ENCODE data around the gene ZNF469. TPM values are rescaled to one million over a fixed set of nuclear protein-coding genes. Genes with fewer than 3 reads are reported as not detected.

The ZNF469 gene
- polyA plus RNA-seq, 1 donor from 2014 or later: not detected

DNA sequence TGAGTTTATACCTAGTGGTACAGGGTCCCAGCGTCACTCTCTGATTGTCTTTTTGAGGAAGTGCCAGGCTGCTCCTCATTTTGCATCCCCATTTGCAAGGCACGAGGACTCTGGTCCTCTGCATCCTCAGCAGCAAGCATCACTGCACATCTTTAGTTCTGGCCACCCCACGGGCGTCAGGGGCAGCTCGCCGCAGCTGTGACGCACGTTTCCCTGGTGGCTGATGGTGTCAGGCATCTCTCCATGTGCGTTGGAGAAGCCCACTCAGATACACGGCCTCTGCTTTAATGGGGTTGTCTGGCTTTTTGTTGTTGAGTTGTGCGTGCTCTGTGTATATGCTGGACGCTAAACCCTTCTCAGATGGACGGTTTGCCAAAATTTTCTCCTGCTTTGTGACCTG is 45.2 kb upstream of the ZNF469 start:
- TF ChIP-seq, protein P1, sequence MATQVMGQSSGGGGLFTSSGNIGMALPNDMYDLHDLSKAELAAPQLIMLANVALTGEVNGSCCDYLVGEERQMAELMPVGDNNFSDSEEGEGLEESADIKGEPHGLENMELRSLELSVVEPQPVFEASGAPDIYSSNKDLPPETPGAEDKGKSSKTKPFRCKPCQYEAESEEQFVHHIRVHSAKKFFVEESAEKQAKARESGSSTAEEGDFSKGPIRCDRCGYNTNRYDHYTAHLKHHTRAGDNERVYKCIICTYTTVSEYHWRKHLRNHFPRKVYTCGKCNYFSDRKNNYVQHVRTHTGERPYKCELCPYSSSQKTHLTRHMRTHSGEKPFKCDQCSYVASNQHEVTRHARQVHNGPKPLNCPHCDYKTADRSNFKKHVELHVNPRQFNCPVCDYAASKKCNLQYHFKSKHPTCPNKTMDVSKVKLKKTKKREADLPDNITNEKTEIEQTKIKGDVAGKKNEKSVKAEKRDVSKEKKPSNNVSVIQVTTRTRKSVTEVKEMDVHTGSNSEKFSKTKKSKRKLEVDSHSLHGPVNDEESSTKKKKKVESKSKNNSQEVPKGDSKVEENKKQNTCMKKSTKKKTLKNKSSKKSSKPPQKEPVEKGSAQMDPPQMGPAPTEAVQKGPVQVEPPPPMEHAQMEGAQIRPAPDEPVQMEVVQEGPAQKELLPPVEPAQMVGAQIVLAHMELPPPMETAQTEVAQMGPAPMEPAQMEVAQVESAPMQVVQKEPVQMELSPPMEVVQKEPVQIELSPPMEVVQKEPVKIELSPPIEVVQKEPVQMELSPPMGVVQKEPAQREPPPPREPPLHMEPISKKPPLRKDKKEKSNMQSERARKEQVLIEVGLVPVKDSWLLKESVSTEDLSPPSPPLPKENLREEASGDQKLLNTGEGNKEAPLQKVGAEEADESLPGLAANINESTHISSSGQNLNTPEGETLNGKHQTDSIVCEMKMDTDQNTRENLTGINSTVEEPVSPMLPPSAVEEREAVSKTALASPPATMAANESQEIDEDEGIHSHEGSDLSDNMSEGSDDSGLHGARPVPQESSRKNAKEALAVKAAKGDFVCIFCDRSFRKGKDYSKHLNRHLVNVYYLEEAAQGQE (IDR thresholded peaks at IDR 0.05; ENCODE audit: borderline replicate concordance): no peak
- TF ChIP-seq RAD21 (conservative IDR thresholded peaks at IDR 0.05): no peak
- TF ChIP-seq MXI1 (conservative IDR thresholded peaks at IDR 0.05; ENCODE audit: poor library complexity, severe bottlenecking): no peak
- no peak for TF ChIP-seq TAF1 (IDR thresholded peaks at IDR 0.05; ENCODE audit: low read depth)
- no peak for TF ChIP-seq EP300 (conservative IDR thresholded peaks at IDR 0.05; ENCODE audit: poor library complexity, severe bottlenecking)
- TF ChIP-seq SMC3 (conservative IDR thresholded peaks at IDR 0.05; ENCODE audit: poor library complexity): no peak
- TF ChIP-seq EZH2 (IDR thresholded peaks at IDR 0.05; ENCODE audit: borderline replicate concordance, insufficient read depth, low read length, poor library complexity, severe bottlenecking): no peak
- no peak for TF ChIP-seq POLR2AphosphoS5 (IDR thresholded peaks at IDR 0.05)
- TF ChIP-seq, protein P2, sequence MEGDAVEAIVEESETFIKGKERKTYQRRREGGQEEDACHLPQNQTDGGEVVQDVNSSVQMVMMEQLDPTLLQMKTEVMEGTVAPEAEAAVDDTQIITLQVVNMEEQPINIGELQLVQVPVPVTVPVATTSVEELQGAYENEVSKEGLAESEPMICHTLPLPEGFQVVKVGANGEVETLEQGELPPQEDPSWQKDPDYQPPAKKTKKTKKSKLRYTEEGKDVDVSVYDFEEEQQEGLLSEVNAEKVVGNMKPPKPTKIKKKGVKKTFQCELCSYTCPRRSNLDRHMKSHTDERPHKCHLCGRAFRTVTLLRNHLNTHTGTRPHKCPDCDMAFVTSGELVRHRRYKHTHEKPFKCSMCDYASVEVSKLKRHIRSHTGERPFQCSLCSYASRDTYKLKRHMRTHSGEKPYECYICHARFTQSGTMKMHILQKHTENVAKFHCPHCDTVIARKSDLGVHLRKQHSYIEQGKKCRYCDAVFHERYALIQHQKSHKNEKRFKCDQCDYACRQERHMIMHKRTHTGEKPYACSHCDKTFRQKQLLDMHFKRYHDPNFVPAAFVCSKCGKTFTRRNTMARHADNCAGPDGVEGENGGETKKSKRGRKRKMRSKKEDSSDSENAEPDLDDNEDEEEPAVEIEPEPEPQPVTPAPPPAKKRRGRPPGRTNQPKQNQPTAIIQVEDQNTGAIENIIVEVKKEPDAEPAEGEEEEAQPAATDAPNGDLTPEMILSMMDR (IDR thresholded peaks at IDR 0.05; ENCODE audit: poor library complexity, severe bottlenecking): no peak
- Histone ChIP-seq H3K27ac (ENCODE audit: low read length) (no peak overlapping the region), H3K9me2 (ENCODE audit: insufficient read depth, low read length) (no peaks in the 10 kb centered on the region), H3F3A (ENCODE audit: insufficient read depth, low read length, poor library complexity, severe bottlenecking) (no peaks in the 10 kb centered on the region), H3K4me2 (ENCODE audit: low read length) (no peak overlapping the region), H4K20me1 (ENCODE audit: insufficient read depth) (no peaks in the 10 kb centered on the region), H3K9me3 (ENCODE audit: low read length) (no peaks in the 10 kb centered on the region), H3K79me2 (replicated peaks; ENCODE audit: insufficient read depth, low read length) (no peaks in the 10 kb centered on the region), H3K9ac (ENCODE audit: low read length) (no peak overlapping the region), H3K27me3 (ENCODE audit: insufficient read depth, low read depth, low read length) (no peaks in the 10 kb centered on the region), H3K4me3 (ENCODE audit: low read length) (no peak overlapping the region), H2AFZ (ENCODE audit: low read depth, low read length) (no peak overlapping the region), H3K36me3 (ENCODE audit: insufficient read depth, low read length) (no peaks in the 10 kb centered on the region)

DNA sequence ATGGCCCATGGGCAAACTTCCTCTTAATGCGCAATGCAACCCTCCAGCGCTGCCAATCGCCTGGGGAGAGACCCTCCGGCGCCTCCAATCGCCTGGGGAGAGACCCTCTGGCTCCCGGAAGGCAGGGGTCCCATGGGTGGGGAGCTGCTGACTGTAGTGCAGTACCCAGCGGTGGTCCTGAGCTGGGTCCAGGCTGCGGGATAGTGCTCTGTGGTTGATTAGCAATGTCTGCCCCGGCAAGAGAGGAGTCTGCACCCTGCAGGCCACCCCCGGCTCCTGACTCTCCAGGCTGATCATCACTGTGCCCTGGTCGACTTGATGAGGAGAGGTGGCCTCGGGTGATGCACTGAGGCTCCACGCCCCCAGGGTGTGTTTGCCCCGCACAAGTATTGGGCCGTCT is 44.6 kb upstream of the ZNF469 start:
- no peak overlapping the region for H3K4me3 ChIP-seq (ENCODE audit: low read length)
- H3F3A ChIP-seq (ENCODE audit: insufficient read depth, low read length, poor library complexity, severe bottlenecking): no peaks in the 10 kb centered on the region
- H3K27ac ChIP-seq (ENCODE audit: low read length): no peak overlapping the region
- H3K36me3 ChIP-seq (ENCODE audit: insufficient read depth, low read length): no peaks in the 10 kb centered on the region
- no peak overlapping the region for H3K4me2 ChIP-seq (ENCODE audit: low read length)
- TF ChIP-seq, protein P1 (IDR thresholded peaks at IDR 0.05; ENCODE audit: borderline replicate concordance): no peak
- no peak for TF ChIP-seq RAD21 (conservative IDR thresholded peaks at IDR 0.05)
- TF ChIP-seq, protein P2 (IDR thresholded peaks at IDR 0.05; ENCODE audit: poor library complexity, severe bottlenecking): no peak
- no peak for TF ChIP-seq MXI1 (conservative IDR thresholded peaks at IDR 0.05; ENCODE audit: poor library complexity, severe bottlenecking)
- no peak for TF ChIP-seq TAF1 (IDR thresholded peaks at IDR 0.05; ENCODE audit: low read depth)
- TF ChIP-seq EP300 (conservative IDR thresholded peaks at IDR 0.05; ENCODE audit: poor library complexity, severe bottlenecking): no peak
- no peak for TF ChIP-seq SMC3 (conservative IDR thresholded peaks at IDR 0.05; ENCODE audit: poor library complexity)
- no peak for TF ChIP-seq EZH2 (IDR thresholded peaks at IDR 0.05; ENCODE audit: borderline replicate concordance, insufficient read depth, low read length, poor library complexity, severe bottlenecking)
- no peak for TF ChIP-seq POLR2AphosphoS5 (IDR thresholded peaks at IDR 0.05)
- H3K27me3 ChIP-seq (ENCODE audit: insufficient read depth, low read depth, low read length): no peaks in the 10 kb centered on the region
- H2AFZ ChIP-seq (ENCODE audit: low read depth, low read length): no peak overlapping the region
- H3K9ac ChIP-seq (ENCODE audit: low read length): no peak overlapping the region
- H3K9me2 ChIP-seq (ENCODE audit: insufficient read depth, low read length): no peaks in the 10 kb centered on the region
- no peaks in the 10 kb centered on the region for H3K79me2 ChIP-seq (replicated peaks; ENCODE audit: insufficient read depth, low read length)
- H3K9me3 ChIP-seq (ENCODE audit: low read length): no peaks in the 10 kb centered on the region
- H4K20me1 ChIP-seq (ENCODE audit: insufficient read depth): no peaks in the 10 kb centered on the region

Data from neural cell (in vitro differentiated cells).